ENCODE results near the gene CNNM2.

DNA sequence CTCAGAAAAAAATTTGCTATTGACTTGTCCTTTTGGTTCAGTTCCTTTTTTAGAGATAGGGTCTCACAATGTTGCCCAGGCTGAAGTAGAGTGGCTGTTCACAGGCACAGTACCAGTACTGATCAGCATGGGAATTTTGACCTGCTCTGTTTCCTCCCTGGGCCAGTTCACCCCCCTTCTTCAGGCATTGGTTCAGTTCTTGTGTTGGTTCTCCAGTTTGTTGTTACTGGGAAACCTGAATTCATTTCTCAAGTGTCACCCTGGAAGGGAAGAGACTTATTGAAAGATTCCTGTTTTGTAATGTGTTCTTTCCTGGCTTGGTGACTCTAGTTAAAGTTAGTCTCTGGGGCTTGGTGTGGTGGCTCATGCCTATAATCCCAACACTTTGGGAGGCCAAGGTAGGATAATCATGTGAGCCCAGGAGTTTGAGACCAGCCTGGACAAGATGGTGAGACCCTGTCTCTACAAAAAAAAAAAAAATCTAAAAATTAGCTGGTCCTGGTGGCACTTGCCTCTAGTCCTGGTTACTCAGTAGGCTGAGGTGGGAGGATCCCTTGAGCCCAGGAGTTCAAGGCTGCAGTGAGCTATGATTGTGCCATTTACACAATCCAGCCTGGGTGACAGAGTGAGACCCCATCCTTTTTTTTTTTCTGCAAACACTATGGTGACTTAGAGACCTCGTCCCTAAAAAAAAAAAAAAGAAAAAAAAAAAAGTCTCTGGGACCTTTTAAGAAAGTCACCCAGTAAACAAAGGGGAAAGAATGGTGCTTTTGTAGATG is 52.7 kb downstream of the CNNM2 start:
- TF ChIP-seq CTCF (conservative IDR thresholded peaks at IDR 0.05 in 1 of 2, IDR thresholded peaks at IDR 0.05 in 1 of 2; ENCODE audit: extremely low read depth in 1 of 2, insufficient read depth in 1 of 2, low read depth in 1 of 2, low read length in 2 of 2) (no peak), EZH2 (IDR thresholded peaks at IDR 0.05; ENCODE audit: borderline replicate concordance, low read length) (no peak)
